Measurements from ENCODE around the gene RARA.
"Not testable (repeated sequence)": the region's sequence is repeated elsewhere in the genome, so short reads cannot be mapped to it uniquely, and the experiment has no call there.

Gene RARA

DNA sequence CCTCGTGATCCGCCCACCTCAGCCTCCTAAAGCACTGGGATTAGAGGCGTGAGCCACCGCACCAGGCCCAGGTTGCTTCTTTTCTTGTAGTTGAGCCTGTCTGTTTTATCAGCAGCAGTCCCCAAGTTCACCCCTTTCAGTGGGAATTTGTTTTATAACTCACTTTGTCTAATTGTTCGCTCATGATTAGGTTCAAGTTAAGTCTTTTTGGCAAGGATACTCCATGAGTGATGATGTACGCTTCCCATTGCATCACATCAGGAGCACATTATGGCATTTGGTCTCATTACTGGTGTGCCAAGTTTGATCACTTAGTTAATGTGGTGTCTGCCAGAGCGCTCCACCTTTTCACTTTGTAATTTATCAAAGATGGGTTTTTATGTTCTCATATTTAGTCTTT is 70.0 kb downstream of the RARA start:
- Mint-ChIP-seq H3K36me3 (no peaks in the 10 kb centered on the region), H3K27me3 (peaks cover 5 to 13% of the 10 kb centered on the region in 2 donors), H3K4me3 (no peak overlapping the region), H3K4me1 (peaks cover 0 to 2% of the 10 kb centered on the region in 2 donors), H3K9me3 (no peaks in the 10 kb centered on the region), H3K27ac (no peak overlapping the region)
- DNase-seq, result no peak
- no peak for ATAC-seq (replicated peaks)

DNA sequence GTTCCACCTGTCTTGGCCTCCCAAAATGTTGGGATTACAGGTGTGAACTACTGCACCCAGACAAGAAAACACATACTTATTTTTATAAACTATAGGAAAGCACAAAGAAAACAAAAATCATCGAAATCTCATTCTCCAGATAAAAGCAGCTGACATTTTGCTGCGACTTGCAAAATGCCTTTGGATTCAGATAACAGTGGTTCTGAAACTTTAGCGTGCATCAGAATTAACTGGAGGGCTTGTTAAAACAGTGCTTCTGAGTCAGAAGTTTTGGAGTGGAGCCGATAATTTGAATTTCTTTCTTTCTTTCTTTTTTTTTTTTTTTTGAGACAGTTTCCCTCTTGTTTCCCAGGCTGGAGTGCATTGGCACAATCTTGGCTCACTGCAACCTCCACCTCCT is 73.3 kb downstream of the RARA start:
- Mint-ChIP-seq H3K4me1 (no peaks in the 10 kb centered on the region), H3K36me3 (no peaks in the 10 kb centered on the region), H3K4me3 (no peak overlapping the region), H3K9me3 (no peaks in the 10 kb centered on the region), H3K27ac (no peak overlapping the region), H3K27me3 (peaks cover 0 to under 1% of the 10 kb centered on the region in 2 donors)
- no peak for DNase-seq
- ATAC-seq (replicated peaks), result no peak

DNA sequence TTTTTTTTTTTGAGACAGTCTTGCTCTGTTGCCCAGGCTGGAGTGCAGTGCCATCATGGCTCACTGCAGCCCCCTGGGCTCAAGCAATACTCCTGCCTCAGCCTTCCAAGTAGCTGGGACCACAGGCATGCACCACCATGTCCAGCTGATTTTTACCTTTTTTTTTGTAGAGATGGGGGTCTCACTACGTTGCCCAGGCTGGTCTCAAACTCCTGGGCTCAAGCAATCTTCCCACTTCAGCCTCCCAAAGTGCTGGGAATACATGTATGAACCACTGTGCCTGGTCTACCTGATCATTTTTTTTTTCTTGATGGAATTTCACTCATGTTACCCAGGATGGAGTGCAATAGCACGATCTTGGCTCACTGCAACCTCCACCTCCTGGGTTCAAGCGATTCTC is 77.6 kb downstream of the RARA start:
- H3K27me3 Mint-ChIP-seq, H3K27ac Mint-ChIP-seq: not testable (repeated sequence)

DNA sequence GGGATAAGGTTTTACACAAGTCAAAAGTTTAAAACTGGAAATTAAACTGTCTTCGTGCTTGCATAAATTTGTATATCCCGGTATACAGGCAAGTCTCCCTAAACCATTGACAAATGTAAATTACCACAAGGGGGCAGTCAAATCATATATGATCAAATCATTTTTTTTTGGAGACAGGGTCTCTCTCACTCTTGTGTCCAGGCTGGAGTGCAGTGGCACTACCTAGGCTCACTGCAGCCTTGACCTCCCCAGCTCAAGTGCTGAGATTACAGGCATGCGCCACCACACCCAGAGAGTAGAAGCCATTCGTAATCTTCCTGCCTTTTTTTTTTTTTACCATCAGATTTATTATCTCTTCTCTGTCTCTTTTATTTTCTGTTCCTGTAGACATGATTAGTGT is 90.2 kb downstream of the RARA start:
- peaks cover 0 to 5% of the 10 kb centered on the region in 2 donors for H3K36me3 Mint-ChIP-seq
- no peak overlapping the region for H3K27ac Mint-ChIP-seq
- peaks cover 4 to 6% of the 10 kb centered on the region in 2 donors for H3K4me1 Mint-ChIP-seq
- DNase-seq, result no peak
- no peak overlapping the region for H3K4me3 Mint-ChIP-seq
- ATAC-seq (replicated peaks), result peak; percentile 56 to 59
- no peaks in the 10 kb centered on the region for H3K9me3 Mint-ChIP-seq
- H3K27me3 Mint-ChIP-seq, result no peaks in the 10 kb centered on the region

More for the DNA sequence above, 77.6 kb downstream of the RARA start:
- H3K4me1 Mint-ChIP-seq; ATAC-seq (replicated peaks); H3K9me3 Mint-ChIP-seq; DNase-seq; H3K36me3 Mint-ChIP-seq; H3K4me3 Mint-ChIP-seq: not testable (repeated sequence)

- no peaks in the 10 kb centered on the region for H3K27me3 Mint-ChIP-seq
- H3K4me3 Mint-ChIP-seq, result no peak overlapping the region
- ATAC-seq (replicated peaks) (no peak), DNase-seq (no peak)
- peaks cover 0 to 1% of the 10 kb centered on the region in 2 donors for H3K36me3 Mint-ChIP-seq
- H3K9me3 Mint-ChIP-seq, result no peaks in the 10 kb centered on the region
- H3K4me1 Mint-ChIP-seq, result peaks cover 4 to 6% of the 10 kb centered on the region in 2 donors
- no peak overlapping the region for H3K27ac Mint-ChIP-seq
Measured at GRCh38 chr17:40402668-40403067, 93.7 kb downstream of the RARA start.

GRCh38 chr17:40404003-40404402 is 95.0 kb downstream of the RARA start:
- Mint-ChIP-seq H3K27ac (no peak overlapping the region), H3K4me1 (peaks cover 4 to 6% of the 10 kb centered on the region in 2 donors), H3K9me3 (no peaks in the 10 kb centered on the region), H3K36me3 (peaks cover 0 to 1% of the 10 kb centered on the region in 2 donors), H3K27me3 (no peaks in the 10 kb centered on the region), H3K4me3 (no peak overlapping the region)
- DNase-seq, result no peak
- no peak for ATAC-seq (replicated peaks)

Data from stimulated activated naive B cell treated with anti-CD40 and anti-IgM and Interleukin-4, amounts not matched to agents 10 μg/mL and 1 μg/mL and 100 μg/mL, for 72 hours (primary cell).